AG10803 (cell line): ENCODE data around the gene CHMP6.

ENCODE experiments used
- DNase-seq: peaks from one replicate; pipeline ENCODE4 v3.0.0; 2010; ENCODE audit warnings: low read depth
- H3K4me3 ChIP-seq: 2 replicates; pipeline ENCODE4 v1.5.1; 2011; ENCODE audit warnings: mild to moderate bottlenecking, low read length, control low read depth
- TF ChIP-seq, protein P1 (sequence below): conservative IDR thresholded peaks from 2 replicates; pipeline ENCODE4 v1.5.1; 2011; ENCODE audit warnings: mild to moderate bottlenecking, low read length, control low read depth, inconsistent platforms

Gene CHMP6

DNA sequence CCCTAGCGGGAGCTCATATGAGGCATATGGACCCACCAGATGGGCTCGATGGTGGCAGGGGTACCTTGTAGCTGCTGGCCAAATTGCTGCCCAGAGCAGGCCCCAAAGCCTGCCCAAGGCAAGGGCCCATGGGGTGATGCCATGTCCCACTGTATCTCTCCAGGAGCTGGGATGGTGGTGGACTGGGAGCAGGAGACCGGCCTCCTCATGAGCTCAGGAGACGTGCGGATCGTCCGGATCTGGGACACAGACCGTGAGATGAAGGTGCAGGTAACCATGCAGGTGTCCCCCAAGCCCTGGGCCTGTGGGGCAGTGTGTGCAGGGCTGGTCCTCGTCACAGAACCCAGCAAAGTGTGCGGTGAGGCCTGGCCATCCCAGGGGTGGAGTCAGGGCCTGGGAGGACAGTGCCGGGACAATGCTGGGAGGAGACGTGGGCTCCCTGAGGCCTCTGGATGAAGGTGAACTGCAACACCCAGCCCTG lies 34.1 kb upstream of the CHMP6 start:
- DNase-seq, result no peak
- H3K4me3 ChIP-seq, result no peak overlapping the region
- TF ChIP-seq, protein P1, sequence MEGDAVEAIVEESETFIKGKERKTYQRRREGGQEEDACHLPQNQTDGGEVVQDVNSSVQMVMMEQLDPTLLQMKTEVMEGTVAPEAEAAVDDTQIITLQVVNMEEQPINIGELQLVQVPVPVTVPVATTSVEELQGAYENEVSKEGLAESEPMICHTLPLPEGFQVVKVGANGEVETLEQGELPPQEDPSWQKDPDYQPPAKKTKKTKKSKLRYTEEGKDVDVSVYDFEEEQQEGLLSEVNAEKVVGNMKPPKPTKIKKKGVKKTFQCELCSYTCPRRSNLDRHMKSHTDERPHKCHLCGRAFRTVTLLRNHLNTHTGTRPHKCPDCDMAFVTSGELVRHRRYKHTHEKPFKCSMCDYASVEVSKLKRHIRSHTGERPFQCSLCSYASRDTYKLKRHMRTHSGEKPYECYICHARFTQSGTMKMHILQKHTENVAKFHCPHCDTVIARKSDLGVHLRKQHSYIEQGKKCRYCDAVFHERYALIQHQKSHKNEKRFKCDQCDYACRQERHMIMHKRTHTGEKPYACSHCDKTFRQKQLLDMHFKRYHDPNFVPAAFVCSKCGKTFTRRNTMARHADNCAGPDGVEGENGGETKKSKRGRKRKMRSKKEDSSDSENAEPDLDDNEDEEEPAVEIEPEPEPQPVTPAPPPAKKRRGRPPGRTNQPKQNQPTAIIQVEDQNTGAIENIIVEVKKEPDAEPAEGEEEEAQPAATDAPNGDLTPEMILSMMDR, result no peak

DNA sequence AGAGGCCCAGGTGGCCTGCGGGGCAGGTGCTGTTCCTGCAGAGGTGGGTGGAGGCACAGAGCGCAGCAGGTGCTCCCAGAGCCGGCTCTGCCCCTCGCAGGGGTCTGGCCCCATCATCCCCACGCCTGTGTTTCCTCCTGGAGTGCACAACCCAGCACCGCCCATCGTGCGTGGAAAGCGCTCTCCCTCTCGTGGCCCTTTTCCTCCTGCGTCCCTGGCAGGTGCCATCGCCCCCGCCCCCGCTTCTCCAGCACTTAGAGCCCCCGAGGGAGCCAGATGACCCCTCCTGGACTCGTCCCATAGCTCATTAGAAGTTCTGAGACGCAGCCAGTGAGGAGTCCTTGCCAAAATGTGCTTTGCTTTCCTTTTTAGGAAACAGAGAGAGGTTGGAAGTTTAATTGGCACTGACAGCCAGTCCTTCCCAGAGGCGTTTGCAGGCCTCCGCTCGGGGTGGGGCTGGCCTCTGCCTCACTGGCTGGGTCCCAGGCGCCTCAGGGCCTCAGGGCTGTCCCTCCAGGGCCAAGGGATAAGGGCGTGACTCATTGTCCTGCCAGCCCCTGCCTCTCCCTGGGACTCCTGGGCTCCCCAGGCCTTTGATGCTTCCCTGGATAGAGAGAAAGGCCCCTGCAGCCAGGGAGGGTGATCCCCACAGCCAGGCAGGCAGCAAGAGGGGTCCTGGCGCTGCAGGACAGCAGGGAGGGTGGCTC lies 32.2 kb upstream of the CHMP6 start:
- peak; percentile 88 for DNase-seq
- H3K4me3 ChIP-seq, result no peak overlapping the region
- TF ChIP-seq, protein P1, result no peak

DNA sequence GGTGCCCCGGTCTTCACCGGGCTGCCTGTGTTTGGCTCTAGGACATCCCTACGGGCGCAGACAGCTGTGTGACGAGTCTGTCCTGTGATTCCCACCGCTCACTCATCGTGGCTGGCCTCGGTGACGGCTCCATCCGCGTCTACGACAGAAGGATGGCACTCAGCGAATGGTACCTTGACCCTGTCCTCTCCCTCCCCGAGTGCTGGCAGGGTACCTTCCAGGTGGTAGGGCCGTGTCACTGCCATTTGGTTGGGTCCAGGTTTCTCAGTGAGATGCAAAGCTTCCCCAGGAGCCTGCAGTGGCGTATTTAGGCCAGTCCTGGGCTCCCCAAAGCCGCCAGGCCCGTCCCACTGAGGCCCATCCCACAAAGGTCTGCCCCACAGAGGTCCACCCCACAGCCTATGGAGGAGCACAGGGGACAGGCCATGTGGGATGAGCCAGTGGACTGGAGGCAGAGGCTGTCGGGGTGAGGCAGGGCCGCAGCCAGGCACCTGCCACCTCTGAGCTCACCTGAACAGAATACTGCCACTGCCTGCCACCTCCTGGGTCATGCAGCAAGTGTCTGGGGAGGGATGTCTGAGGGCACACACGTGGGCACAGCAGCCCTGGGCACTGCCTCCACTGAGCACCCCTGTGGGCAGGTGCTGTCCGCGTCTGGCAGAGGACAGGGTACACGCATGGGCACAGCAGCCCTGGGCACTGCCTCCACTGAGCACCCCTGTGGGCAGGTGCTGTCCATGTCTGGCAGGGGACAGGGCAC lies 31.4 kb upstream of the CHMP6 start:
- no peak for DNase-seq
- TF ChIP-seq, protein P1, result no peak
- H3K4me3 ChIP-seq, result no peak overlapping the region

DNA sequence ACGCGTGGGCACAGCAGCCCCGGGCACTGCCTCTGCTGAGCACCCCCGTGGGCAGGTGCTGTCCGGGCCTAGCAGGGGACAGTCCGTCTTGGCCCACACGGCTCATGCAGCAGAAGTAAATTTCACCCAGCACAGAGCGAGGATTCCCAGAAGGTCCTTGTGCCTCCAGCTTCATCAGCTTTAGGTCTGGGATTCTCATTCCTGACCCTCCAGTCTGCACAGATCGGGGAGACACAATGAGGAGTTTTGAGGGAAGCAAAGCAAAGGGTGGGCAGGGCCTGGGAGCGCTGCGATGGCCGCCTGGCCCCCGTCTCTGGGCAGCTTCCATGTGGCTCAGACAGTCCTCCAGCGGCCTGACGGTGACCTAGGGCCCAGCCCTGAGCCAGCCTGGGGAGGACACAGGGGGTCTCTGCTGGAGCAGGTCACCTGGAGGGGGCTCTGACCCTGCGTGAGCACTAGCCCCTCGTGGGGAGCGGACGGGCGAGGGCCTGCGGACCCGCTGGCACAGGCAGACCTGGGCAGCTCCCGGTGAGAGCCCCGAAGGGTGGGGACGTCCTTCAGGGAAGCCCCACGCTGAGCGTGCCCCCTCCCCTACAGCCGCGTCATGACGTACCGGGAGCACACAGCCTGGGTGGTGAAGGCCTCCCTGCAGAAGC lies 30.7 kb upstream of the CHMP6 start:
- DNase-seq, result no peak
- TF ChIP-seq, protein P1, result no peak
- no peak overlapping the region for H3K4me3 ChIP-seq

DNA sequence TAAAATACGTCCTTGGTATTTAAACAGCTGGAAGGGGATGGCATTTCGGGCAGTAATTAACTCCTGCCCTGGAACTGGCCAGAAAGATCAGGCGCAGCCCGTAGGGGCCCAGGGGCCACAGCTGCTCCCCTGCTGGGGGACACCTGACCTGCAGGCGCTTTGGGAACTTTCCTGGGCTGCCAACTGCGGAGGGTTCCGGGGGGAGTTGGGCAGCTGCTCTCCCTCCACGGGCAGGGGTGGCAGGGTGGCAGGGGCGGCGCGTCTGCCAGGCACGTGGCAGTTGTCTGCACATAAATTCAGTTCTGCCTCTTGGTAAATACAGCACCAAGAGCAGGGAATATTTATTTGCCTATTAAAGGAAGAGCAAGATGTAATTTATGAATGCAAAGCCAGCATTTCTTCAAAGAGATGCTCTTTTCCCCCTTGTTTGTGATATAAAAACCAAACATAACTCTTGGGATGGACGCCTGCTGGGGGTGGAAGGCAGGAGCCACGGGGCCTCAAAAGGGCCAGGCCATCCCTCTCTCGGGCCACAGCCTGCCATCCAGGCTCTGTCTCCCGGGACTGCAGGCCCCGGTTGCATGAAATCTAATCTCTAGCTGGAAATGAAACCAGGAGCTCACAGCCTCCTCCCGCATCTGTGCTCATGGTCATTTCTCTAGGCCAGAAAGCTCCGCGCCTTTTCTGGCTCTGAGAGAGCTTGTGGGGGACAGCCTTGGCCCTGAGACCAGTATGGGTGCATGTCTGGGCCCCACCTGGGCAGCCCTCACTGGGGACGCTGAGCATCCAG lies 29.9 kb upstream of the CHMP6 start:
- no peak for DNase-seq
- TF ChIP-seq, protein P1, result no peak
- no peak overlapping the region for H3K4me3 ChIP-seq

DNA sequence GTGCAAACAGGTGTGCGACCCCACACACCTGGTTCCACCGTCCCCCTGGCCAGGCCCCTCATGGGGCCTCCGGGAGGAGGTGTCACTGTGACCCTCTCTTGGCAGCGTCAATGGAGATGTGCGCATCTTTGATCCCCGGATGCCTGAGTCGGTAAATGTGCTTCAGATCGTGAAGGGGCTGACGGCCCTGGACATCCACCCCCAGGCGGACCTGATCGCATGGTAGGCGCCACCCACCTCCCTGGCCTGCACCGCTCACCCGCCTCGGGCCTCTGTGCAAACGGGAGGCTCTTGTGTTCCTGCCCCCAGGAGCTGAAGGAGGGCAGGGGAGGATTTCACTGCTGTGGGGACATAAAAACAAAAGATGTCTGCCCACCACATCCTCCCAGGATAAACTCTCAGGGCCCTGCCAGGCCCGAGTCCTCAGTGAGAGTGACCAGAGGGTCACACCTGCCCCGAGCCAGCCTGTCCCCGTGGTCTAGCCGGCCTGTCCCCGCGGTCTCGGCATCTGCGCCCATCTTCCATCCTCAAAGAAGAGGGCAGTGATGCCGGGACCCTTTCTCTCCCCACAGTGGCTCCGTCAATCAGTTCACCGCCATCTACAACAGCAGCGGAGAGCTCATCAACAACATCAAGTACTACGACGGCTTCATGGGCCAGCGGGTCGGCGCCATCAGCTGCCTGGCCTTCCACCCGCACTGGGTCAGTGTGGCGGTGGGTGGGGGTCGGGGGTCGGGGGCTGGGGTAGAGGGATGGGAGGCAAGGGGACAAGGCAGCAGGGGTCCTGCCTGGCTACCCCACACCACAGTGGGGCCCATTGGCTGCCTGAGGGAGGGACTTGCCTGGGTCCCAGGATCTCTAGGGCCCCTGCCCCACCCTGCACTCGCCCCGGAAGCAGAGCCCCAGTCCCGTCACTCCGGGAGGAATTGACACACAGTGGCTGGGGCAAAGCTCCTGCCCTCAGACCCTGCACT lies 29.0 kb upstream of the CHMP6 start:
- TF ChIP-seq, protein P1, result no peak

More for the DNA sequence above, 29.0 kb upstream of the CHMP6 start:
- DNase-seq, result no peak
- H3K4me3 ChIP-seq, result no peak overlapping the region
